Transverse colon (tissue), 4 donors: Measurements from ENCODE around the gene CD320. TPM values are rescaled to one million over a fixed set of nuclear protein-coding genes. Genes with fewer than 3 reads are reported as not detected.
A peak's percentile ranks its signal among the peaks of the same experiment; 100 is the strongest.

Experiments
- DNase-seq: peaks from one replicate; pipeline ENCODE4 v3.0.0-alpha.2; 2019
- H3K27ac ChIP-seq, 4 donors: fragments of 200-600 bp; sonication (generic); 2 replicates each; pipeline ENCODE4 v1.5.1; 2016 to 2018; ENCODE audit warnings: inconsistent platforms in 4 of 4
- H3K27me3 ChIP-seq: fragments of 200-600 bp; sonication (generic); 2 replicates; pipeline ENCODE4 v1.5.1; 2017; ENCODE audit warnings: inconsistent platforms
- H3K36me3 ChIP-seq, 4 donors: fragments of 200-600 bp; sonication (generic); 2 replicates each; pipeline ENCODE4 v1.5.1; 2017 to 2019; ENCODE audit warnings: inconsistent platforms in 4 of 4
- H3K4me1 ChIP-seq, 4 donors: fragments of 200-600 bp; sonication (generic); 2 replicates each; pipeline ENCODE4 v1.5.1; 2017 to 2020; ENCODE audit warnings: inconsistent platforms in 4 of 4
- H3K4me3 ChIP-seq, 4 donors: fragments of 200-600 bp; sonication (generic); 1 replicate in 1 of 4; 2 replicates in 3 of 4; pipeline versions ENCODE4 v1.5.1 to v1.6.1; 2017 to 2019; ENCODE audit warnings: inconsistent platforms in 4 of 4
- H3K9me3 ChIP-seq, 2 donors: fragments of 200-600 bp; sonication (generic); 2 replicates each; pipeline ENCODE4 v1.5.1; 2017 to 2019; ENCODE audit warnings: inconsistent platforms in 2 of 2
- EP300 ChIP-seq: sonication (generic); formaldehyde crosslinking; IDR thresholded peaks from one replicate; pipeline ENCODE4 v1.6.1; 2017; ENCODE audit warnings: antibody characterized with exemption, low read depth
- POLR2A ChIP-seq: fragments of 450-650 bp; IDR thresholded peaks from one replicate; pipeline ENCODE4 v1.6.1; 2016; ENCODE audit warnings: antibody characterized with exemption, mild to moderate bottlenecking, moderate library complexity
- POLR2AphosphoS5 ChIP-seq, 3 donors: sonication (generic); formaldehyde crosslinking; IDR thresholded peaks; one replicate each; pipeline ENCODE4 v1.6.1; 2016; ENCODE audit warnings: antibody characterized with exemption in 3 of 3
- WGBS, 2 donors: methylation state at CpG; one replicate each; pipeline ENCODE4 v1.1.5; 2018; ENCODE audit warnings: low coverage in 1 of 2; 5-methylcytosine and 5-hydroxymethylcytosine counted together
- in situ Hi-C, 4 donors: fragments of 200-750 bp; cut with MboI; loops; one replicate each; pipeline versions ENCODE4 v1.15.0 to v1.15.1; 2017; ENCODE audit warnings: low sequenced_read_pairs in 3 of 4, low pct_ligation_motif_present in 1 of 4, low pct_unique_long_range_greater_than_20kb in 1 of 4
- intact Hi-C: fragments of 100-400 bp; cut with DNase I; formaldehyde crosslinking; loops from one replicate; pipeline ENCODE4 v1.15.1; 2023; ENCODE audit warnings: low total_unique reads
- total RNA-seq, 4 donors: library from RNA; depleted of rRNA; stranded (reverse); fragments of >200 nt; gene quantifications; one replicate each; pipeline ENCODE4 v1.1.0, GENCODE V29; 2016
- TF ChIP-seq, protein P1 (sequence below), 5 experiments: fragments of 200-600 bp in 3 of 5; fragments of 450-650 bp in 2 of 5; sonication (generic) in 3 of 5; IDR thresholded peaks; 1 replicate in 2 of 5; 2 replicates in 3 of 5; pipeline ENCODE4 v1.5.1; 2016 to 2017; ENCODE audit warnings: antibody characterized with exemption in 5 of 5, inconsistent platforms in 3 of 5, mild to moderate bottlenecking in 2 of 5, moderate library complexity in 1 of 5

The CD320 gene
- total RNA-seq, 4 donors from 2014 or later: 9.4 to 73.2 (median 41.0) TPM

DNA sequence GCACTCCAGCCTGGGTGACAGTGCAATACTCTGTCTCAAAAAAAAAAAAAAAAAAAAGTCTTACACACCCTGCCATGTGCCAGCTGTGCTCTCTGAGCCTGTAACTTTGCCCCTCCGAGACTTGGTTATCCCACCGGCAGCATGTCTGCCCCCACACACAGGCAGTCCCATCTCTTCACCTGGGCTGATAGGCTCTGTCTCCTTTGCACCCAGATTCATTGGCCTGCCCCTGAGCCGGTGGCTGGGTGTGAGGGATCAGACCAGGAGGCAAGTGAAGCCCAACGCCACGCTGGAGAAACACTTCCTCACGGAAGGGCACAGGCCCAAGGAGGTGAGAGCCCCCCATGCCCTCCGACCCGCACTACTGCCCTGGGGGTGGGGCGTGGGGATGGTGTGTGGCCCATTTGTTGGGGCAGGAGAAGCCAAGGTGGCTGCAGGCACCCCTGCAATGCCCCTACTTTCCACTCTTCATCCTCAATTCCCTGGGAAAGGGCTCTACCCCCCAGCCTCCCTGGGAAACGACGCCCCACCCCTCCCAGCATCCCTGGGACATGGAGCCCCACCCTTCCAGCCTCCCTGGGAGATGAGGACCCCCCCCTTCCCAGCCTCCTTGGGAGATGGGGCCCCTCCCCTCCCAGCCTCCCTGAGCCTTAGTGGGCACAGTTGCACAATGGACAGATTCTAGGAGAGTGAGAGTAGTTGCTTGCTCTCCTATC, 53.7 kb downstream of the CD320 start:
- Histone ChIP-seq H3K36me3 (no peaks in the 10 kb centered on the region), H3K27me3 (no peaks in the 10 kb centered on the region), H3K4me3 (no peak overlapping the region), H3K27ac (no peak overlapping the region), H3K9me3 (no peaks in the 10 kb centered on the region), H3K4me1 (no peaks in the 10 kb centered on the region)
- in situ Hi-C loops (loop anchor here in 2 of 4 donors (5.0 to 10.0 kb wide), 2 partner anchors 97 to 310 kb away; partner anchors contain the start of gene TIMM44 (in 2 of the 2)), intact Hi-C loops (loop anchor here (5.0 to 10.0 kb wide), 2 partner anchors 97 to 300 kb away; no protein-coding TSS in a partner anchor)
- 86% methylated on average over 11 of the region's 11 CpGs; no CpG with 5 or more reads in 1 of the 2 donors for WGBS, 2 donors
- DNase-seq: no peak
- TF ChIP-seq POLR2A: no peak
- TF ChIP-seq POLR2AphosphoS5 (IDR thresholded peaks at IDR 0.05): no peak
- TF ChIP-seq, protein P1, sequence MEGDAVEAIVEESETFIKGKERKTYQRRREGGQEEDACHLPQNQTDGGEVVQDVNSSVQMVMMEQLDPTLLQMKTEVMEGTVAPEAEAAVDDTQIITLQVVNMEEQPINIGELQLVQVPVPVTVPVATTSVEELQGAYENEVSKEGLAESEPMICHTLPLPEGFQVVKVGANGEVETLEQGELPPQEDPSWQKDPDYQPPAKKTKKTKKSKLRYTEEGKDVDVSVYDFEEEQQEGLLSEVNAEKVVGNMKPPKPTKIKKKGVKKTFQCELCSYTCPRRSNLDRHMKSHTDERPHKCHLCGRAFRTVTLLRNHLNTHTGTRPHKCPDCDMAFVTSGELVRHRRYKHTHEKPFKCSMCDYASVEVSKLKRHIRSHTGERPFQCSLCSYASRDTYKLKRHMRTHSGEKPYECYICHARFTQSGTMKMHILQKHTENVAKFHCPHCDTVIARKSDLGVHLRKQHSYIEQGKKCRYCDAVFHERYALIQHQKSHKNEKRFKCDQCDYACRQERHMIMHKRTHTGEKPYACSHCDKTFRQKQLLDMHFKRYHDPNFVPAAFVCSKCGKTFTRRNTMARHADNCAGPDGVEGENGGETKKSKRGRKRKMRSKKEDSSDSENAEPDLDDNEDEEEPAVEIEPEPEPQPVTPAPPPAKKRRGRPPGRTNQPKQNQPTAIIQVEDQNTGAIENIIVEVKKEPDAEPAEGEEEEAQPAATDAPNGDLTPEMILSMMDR (IDR thresholded peaks at IDR 0.05): no peak
- TF ChIP-seq EP300: no peak

- no peaks in the 10 kb centered on the region for H3K27me3 ChIP-seq
- no peak for TF ChIP-seq POLR2A
- TF ChIP-seq EP300: no peak
- TF ChIP-seq, protein P1 (IDR thresholded peaks at IDR 0.05): no peak
- TF ChIP-seq POLR2AphosphoS5 (IDR thresholded peaks at IDR 0.05): no peak
- H3K4me3 ChIP-seq: no peak overlapping the region
- 81% methylated on average over 12 of the region's 12 CpGs; no CpG with 5 or more reads in 1 of the 2 donors for WGBS, 2 donors
- no peaks in the 10 kb centered on the region for H3K4me1 ChIP-seq
- no peaks in the 10 kb centered on the region for H3K9me3 ChIP-seq
- DNase-seq: no peak
- H3K27ac ChIP-seq: no peak overlapping the region
- no peaks in the 10 kb centered on the region for H3K36me3 ChIP-seq
- intact Hi-C loops (loop anchor here (5.0 to 10.0 kb wide), 2 partner anchors 96 to 299 kb away; no protein-coding TSS in a partner anchor), in situ Hi-C loops (loop anchor here in 2 of 4 donors (5.0 to 10.0 kb wide), 2 partner anchors 96 to 309 kb away; partner anchors contain the start of gene TIMM44 (in 2 of the 2))
Measured at GRCh38 chr19:8253678-8254077, 54.5 kb downstream of the CD320 start.

- no peaks in the 10 kb centered on the region for H3K9me3 ChIP-seq
- TF ChIP-seq EP300 (no peak), POLR2AphosphoS5 (IDR thresholded peaks at IDR 0.05) (no peak), POLR2A (no peak)
- TF ChIP-seq, protein P1 (IDR thresholded peaks at IDR 0.05): peak; percentile 91 to 95 (median 94)
- no peaks in the 10 kb centered on the region for H3K4me1 ChIP-seq
- in situ Hi-C loops: loop anchor here in 2 of 4 donors (5.0 to 10.0 kb wide), 2 partner anchors 96 to 308 kb away; partner anchors contain the start of gene TIMM44 (in 2 of the 2)
- no peaks in the 10 kb centered on the region for H3K27me3 ChIP-seq
- H3K27ac ChIP-seq: no peak overlapping the region
- H3K4me3 ChIP-seq: no peak overlapping the region
- 24 to 40% methylated on average over 1 to 13 of the region's 13 CpGs for WGBS, 2 donors
- peak; percentile 86 for DNase-seq
- H3K36me3 ChIP-seq: no peaks in the 10 kb centered on the region
- intact Hi-C loops: loop anchor here (5.0 to 10.0 kb wide), 2 partner anchors 96 to 298 kb away; no protein-coding TSS in a partner anchor
Measured at GRCh38 chr19:8252922-8253589, 55.1 kb downstream of the CD320 start.

Other genes starting within 250 kb of the CD320 start
- gene FBN3, start 158.8 kb downstream of the CD320 start, total RNA-seq: not detected
- 10 to 100 TPM in 3 of 4 donors, 1 to 10 TPM in 1; 3.4 to 58.0 (median 19.7) TPM for gene CERS4, start 99.0 kb downstream of the CD320 start, total RNA-seq
- gene NDUFA7, start 13.0 kb upstream of the CD320 start, total RNA-seq: 10 to 100 TPM; 11.2 to 40.0 (median 18.6) TPM
- 100 to 1,000 TPM; 275 to 526 (median 413) TPM for gene RPS28, start 13.1 kb upstream of the CD320 start, total RNA-seq
- gene KANK3, start 34.9 kb upstream of the CD320 start, total RNA-seq: 10 to 100 TPM in 1 of 4 donors, 1 to 10 TPM in 3; 3.2 to 10.5 (median 4.1) TPM
- 100 to 1,000 TPM in 1 of 4 donors, 10 to 100 TPM in 1, 1 to 10 TPM in 2; 2.3 to 123 (median 10.3) TPM for gene ANGPTL4, start 55.8 kb upstream of the CD320 start, total RNA-seq
- 100 to 1,000 TPM in 1 of 4 donors, 10 to 100 TPM in 3; 48.6 to 159 (median 56.1) TPM for gene RAB11B, start 82.0 kb upstream of the CD320 start, total RNA-seq
- gene MARCHF2, start 104.9 kb upstream of the CD320 start, total RNA-seq: 100 to 1,000 TPM in 2 of 4 donors, 10 to 100 TPM in 2; 86.1 to 381 (median 118) TPM
- gene HNRNPM, start 136.6 kb upstream of the CD320 start, total RNA-seq: 100 to 1,000 TPM in 2 of 4 donors, 10 to 100 TPM in 2; 72.2 to 164 (median 101) TPM
- gene PRAM1, start 194.3 kb upstream of the CD320 start, total RNA-seq: 1 to 10 TPM in 1 of 4 donors, under 1 TPM in 1, not detected in 2; 0.95 to 6.4 TPM
- gene ZNF414, start 205.8 kb upstream of the CD320 start, total RNA-seq: 10 to 100 TPM in 3 of 4 donors, 1 to 10 TPM in 1; 7.8 to 13.8 (median 11.0) TPM